Activated gamma-delta T cell treated with anti-CD3 and anti-CD28 coated beads, Interleukin-2, amount 50 U/mL, for 16 hours (primary cell): ENCODE data around the gene CHST1.

Experiments used
- DNase-seq: peaks from one replicate; pipeline ENCODE4 v3.0.0-alpha.2; 2020; ENCODE audit warnings: low read depth

Gene CHST1

GRCh38 chr11:45674481-45675190, 9.2 kb upstream of the CHST1 start:
- DNase-seq, result no peak

DNA sequence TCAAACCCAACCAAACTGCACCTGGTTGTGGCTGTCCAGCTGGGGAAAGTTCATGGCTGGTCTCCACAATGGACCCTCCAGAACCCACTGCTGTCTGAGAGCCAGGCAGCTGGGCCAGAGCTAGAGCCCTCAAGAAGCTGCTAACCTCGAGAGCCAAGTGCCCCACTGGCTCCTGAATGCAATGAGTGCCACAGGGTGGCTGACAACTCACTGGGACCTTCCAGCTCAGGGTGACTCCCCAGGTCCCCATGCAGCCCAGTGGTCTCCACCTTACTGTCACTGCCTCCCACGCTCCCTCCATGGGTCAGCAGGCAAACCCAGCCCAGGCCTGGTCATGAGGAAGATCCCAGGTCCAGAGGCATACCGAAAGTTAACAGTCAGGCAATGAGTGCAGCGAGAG, 8.0 kb upstream of the CHST1 start:
- DNase-seq, result no peak

DNA sequence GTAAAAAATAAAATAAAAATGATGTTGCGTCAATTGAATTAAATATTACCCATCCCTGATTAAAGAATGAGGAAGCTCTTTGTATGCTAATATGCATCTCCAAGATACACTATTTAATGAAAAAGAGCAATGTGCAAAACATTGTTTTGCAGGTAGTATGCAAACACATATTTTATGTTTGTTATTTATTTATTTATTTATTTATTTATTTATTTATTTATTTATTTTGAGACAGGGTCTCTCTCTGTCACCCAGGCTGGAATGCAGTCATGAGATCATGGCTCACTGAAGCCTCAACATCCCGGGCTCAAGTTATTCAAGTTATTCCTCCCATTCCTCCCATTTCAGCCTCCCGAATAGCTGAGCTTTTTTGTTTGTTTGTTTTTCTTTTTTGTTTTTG, 7.2 kb upstream of the CHST1 start:
- DNase-seq, result no peak

GRCh38 chr11:45671246-45672171, 6.1 kb upstream of the CHST1 start:
- DNase-seq, result no peak

GRCh38 chr11:45670386-45671135, 5.1 kb upstream of the CHST1 start:
- no peak for DNase-seq

- DNase-seq, result no peak
Measured at GRCh38 chr11:45669956-45670355, 4.5 kb upstream of the CHST1 start.

DNA sequence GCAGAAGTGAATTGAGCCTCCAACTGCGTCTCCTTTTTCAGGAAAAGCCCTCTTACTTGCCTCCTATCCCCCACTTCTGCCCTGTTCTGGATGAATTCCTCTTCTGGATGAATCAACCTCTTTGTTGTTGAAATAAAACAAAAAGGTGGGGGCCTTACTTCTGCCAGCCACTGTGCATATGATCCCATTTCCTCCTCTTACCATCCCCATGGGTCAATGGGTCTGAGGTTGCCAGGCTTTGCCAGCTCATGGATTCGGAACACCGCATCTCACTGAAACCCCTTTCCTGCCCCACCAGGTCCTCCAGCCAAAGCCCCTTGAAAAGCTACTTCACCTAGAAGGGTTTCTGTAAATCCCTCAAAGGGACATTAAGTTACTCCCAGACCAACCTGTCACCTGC, 3.7 kb upstream of the CHST1 start:
- DNase-seq, result no peak

- DNase-seq, result no peak
Measured at GRCh38 chr11:45667929-45668680, 2.7 kb upstream of the CHST1 start.

DNA sequence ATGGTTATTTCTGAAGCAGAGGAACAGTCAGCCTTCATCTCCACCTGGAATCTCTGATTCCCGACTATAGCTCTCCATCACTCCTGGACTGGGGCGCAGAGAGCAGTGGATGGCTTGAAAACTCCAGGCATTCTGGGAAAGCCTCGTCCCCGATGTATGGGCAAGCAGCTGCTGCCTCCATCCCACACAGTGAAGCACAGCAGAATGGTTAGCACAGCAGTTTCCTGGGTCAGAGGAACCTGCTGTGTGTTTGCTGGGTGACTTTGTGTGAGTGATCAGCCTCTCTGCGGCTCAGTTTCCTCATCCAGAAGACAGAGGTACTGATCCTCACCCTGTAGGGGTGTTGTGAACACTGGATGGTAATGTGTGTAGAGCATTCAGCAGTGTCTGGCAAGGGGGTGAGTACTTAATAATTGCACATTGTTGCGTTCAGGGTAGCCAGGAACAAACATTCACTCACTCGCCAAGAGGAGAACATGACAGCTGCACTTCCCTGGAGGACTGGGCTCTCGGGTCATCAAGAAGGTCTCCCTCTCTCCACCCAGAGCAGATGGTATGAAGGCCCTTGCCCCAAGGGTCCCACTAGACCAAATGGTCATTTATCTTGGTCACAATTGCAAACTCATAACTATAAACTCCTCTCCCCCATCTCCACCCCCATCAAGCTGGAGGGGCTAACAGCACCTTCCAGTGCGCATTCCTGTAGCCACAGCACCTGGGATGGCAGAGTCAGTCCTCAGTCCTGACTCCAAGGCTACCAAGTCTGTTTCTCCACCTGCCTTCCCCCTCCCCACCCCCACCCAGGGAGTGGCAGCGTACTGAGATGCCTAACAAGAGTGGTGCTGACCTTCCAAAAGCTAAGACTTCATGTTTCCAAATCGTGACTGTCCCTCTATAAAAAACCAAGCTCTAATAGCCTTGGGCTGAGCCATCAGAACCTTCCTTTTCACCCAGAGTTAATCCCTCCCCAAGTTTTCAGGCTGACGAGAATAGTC, 1.5 kb upstream of the CHST1 start:
- no peak for DNase-seq

DNA sequence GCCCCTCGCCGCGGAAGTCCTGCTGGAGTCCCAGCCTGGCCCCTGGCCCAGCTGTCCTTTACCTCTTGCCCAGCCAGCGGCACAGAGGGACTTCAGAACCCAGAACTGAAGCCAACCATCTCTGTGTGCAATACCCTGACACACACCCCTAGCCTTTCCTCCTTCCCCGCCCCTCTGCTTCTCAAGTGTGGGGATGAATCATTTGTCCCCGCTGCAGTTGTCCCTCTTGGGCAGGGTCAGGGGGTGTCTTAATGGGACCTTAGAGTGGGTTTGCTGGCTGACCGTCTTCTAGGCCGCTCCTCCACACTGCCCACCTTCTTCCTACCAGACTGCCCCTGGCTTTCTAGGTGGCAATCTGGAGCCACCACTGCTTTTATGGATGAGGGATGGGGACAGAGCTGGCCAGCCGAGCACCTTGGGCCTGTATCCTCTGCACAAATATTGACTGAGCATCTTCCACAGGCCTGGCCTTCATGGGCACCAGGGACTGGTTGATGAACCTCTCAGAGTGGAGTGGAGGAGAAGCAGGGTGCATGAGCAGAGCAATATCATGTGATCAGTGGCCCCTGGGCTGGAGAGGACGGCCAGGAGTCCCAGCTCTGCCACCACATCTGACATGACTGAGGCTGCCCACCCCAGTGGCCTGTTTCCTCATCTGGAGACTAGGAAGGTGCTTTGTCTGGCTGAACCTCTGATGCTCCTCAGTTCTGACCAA, 668 bp upstream of the CHST1 start:
- DNase-seq, result no peak

- DNase-seq, result no peak
Measured at GRCh38 chr11:45664376-45665205, 831 bp downstream of the CHST1 start.

GRCh38 chr11:45663486-45664375, 1.7 kb downstream of the CHST1 start:
- DNase-seq, result no peak

DNA sequence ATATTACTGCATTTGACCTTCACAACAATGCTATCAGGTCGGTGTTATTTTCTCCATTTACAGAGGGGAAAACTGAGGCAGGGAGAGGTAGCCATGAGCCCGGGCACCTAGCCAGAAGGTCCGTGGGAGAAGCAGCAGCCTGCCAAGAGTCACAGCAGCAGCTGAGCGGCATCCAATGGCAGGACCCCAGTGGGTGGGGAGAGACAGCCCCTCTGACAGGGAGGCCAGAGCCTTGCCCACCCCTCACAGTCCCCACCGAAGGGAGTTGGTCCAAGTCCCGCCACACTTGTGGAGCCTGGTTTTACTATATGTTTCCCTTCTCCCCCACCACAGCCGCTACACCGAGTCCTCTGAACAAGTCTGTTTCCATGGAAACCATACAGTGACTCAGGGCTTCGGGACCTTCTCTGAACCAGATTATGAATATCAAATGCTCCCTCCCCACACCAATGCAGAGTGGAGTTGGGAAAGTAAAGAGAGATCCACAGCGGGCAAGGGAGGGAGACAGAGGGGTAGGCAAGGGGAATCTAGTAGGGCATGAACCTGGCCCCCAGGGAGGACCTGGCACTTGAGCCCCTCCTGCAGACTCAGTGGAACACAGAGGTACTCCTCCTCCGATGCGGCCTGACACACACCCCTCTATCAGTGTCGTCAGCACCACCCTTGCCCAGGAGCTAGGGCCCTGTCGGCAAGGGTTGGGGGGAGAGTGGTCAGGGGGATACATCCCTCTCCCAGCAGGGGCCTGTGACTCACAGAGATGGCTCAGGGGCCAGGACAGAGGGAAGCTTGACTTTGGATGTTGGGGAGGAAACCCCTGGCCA, 2.5 kb downstream of the CHST1 start:
- no peak for DNase-seq

DNA sequence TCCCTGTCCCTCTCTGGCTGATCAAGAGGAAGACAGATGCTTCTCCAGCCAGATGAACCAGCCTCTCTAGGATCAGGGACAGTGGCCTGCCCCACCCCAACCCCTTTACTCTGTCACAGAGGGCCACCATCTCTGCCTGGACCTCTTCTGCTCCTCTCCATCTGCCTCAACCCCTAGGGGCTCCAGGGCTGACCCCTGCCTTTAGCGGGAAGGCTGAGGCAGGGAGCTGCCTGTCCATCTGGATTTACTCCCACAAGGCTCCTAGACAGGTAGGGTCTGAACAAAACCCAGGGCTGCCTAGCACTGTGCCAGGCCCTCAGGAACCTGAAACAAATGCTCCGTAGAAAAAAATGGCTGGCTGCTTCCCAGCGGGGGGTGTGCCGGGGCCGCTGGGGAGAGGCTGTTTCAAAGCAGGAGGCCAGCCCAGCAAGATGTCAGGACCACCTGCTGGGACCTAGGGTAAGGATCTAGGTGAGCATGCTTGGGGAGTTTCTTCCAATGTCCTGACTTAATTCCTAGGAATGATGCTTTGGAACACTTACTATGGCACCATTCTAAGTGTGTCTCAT, 3.2 kb downstream of the CHST1 start:
- DNase-seq, result no peak

DNA sequence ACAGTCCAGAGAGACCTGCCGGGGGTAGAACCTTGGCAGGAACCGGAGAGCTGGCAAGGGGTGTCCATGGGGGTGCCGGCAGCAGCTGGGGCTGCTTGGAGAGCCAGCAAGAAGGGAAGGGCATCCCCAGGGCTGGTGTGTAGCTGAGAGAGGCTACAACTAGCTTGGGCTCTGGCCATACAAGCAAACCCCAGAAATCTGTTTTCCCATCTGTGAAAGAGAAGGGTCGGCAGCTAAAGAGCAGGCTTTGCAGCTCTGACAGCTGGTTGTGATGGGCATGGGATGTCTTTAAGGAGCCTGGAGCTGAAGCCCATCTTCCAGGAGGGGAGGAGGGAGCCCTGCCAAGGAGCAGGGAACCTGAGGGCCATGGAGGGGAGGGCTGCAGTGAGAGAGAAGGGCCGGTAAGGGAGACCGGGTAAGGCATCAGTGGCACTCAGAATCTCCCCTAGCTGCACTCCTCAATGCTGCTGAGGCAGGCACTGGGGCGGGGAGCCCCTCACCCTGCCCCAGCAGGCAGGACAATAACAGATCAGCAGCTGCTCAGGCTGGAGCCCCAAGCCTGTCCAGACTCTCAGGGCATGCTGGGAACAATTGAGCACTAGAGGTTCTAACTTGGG, 3.9 kb downstream of the CHST1 start:
- DNase-seq, result no peak

GRCh38 chr11:45660729-45661438, 4.5 kb downstream of the CHST1 start:
- DNase-seq, result no peak
